Breast epithelium (tissue), 4 donors: ENCODE data around the gene CAMTA1. TPM values are rescaled to one million over a fixed set of nuclear protein-coding genes. Genes with fewer than 3 reads are reported as not detected.

ENCODE experiments used
- DNase-seq, 2 donors: peaks; one replicate each; pipeline ENCODE4 v3.0.0-alpha.2; 2019; ENCODE audit warnings: low spot score in 2 of 2
- H3K27ac ChIP-seq, 2 donors: fragments of 200-600 bp; sonication (generic) in 1 of 2; one replicate each; pipeline ENCODE4 v1.5.1; 2016 to 2019; ENCODE audit warnings: mild to moderate bottlenecking in 1 of 2
- H3K27me3 ChIP-seq, 2 donors: fragments of 200-600 bp; sonication (generic) in 1 of 2; one replicate each; pipeline versions ENCODE4 v1.5.1 to v1.6.0; 2017 to 2019; ENCODE audit warnings: control low read depth in 1 of 2, mild to moderate bottlenecking in 1 of 2
- H3K36me3 ChIP-seq: fragments of 200-600 bp; one replicate; pipeline ENCODE4 v1.5.1; 2019
- H3K4me1 ChIP-seq, 2 donors: fragments of 200-600 bp; sonication (generic); one replicate each; pipeline ENCODE4 v1.5.1; 2016 to 2019; ENCODE audit warnings: control low read depth in 1 of 2
- H3K4me3 ChIP-seq, 3 donors: fragments of 200-600 bp; sonication (generic); 1 replicate in 2 of 3; 2 replicates in 1 of 3; pipeline ENCODE4 v1.5.1; 2016 to 2019; ENCODE audit warnings: mild to moderate bottlenecking in 3 of 3, moderate library complexity in 2 of 3
- H3K9me3 ChIP-seq, 2 donors: fragments of 200-600 bp; sonication (generic) in 1 of 2; one replicate each; pipeline ENCODE4 v1.5.1; 2016 to 2019; ENCODE audit warnings: control low read depth in 1 of 2
- POLR2A ChIP-seq: fragments of 450-650 bp; IDR thresholded peaks from one replicate; pipeline ENCODE4 v1.6.1; 2016; ENCODE audit warnings: antibody characterized with exemption, mild to moderate bottlenecking, moderate library complexity
- POLR2AphosphoS5 ChIP-seq, 3 donors: sonication (generic); formaldehyde crosslinking; IDR thresholded peaks; one replicate each; pipeline ENCODE4 v1.6.1; 2017; ENCODE audit warnings: antibody characterized with exemption in 3 of 3
- intact Hi-C: fragments of 100-400 bp; cut with DNase I; formaldehyde crosslinking; loops from one replicate; pipeline ENCODE4 v1.15.1; 2023; ENCODE audit warnings: low total_unique reads
- total RNA-seq, 3 donors: library from RNA; depleted of rRNA; stranded (reverse); fragments of >200 nt; gene quantifications; one replicate each; pipeline ENCODE4 v1.1.0, GENCODE V29; 2016
- TF ChIP-seq, protein P1 (sequence below), 3 donors: fragments of 450-650 bp; IDR thresholded peaks; one replicate each; pipeline ENCODE4 v1.5.1; 2016 to 2017; ENCODE audit warnings: antibody characterized with exemption in 3 of 3, mild to moderate bottlenecking in 3 of 3, moderate library complexity in 3 of 3

CAMTA1 gene
- total RNA-seq, 3 donors from 2014 or later, result 53.4 to 84.0 (median 61.9) TPM

DNA sequence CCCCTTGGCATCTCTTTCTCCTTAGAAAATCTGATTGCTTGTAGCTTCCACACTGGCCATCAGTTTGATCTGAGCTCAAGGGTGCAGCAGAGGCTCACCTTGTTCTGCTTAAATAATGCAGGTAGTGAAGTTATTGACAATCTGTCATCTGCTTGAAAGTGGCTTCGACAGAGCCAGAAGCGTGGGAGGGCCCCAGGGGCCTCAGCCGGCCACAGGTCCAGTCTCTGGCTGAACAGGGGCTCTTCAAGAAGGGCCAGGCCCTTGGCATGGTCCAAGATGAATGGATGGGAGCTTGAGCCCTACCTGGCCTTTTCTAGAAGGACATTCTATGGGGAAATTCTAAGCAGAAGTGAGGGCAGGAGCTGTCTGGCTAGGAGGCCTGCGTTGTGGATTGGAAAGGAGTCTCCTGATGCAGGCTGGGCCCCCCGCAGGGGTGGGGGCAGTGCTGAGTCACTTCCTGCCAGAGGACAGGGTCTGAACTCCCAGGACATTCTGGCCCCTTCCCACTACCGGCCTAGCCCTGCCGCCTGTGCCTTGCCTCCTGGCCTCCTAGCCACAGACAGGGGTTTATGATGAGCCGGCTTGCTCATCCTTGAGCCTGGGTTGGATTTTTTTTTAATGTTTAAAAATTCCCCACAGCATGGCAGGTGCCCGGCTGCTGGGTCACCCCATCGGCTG is 823.5 kb downstream of the CAMTA1 start:
- Histone ChIP-seq H3K27ac (no peak overlapping the region), H3K9me3 (no peaks in the 10 kb centered on the region), H3K4me1 (no peaks in the 10 kb centered on the region), H3K4me3 (no peak overlapping the region), H3K27me3 (no peaks in the 10 kb centered on the region), H3K36me3 (no peaks in the 10 kb centered on the region)
- TF ChIP-seq, protein P1, sequence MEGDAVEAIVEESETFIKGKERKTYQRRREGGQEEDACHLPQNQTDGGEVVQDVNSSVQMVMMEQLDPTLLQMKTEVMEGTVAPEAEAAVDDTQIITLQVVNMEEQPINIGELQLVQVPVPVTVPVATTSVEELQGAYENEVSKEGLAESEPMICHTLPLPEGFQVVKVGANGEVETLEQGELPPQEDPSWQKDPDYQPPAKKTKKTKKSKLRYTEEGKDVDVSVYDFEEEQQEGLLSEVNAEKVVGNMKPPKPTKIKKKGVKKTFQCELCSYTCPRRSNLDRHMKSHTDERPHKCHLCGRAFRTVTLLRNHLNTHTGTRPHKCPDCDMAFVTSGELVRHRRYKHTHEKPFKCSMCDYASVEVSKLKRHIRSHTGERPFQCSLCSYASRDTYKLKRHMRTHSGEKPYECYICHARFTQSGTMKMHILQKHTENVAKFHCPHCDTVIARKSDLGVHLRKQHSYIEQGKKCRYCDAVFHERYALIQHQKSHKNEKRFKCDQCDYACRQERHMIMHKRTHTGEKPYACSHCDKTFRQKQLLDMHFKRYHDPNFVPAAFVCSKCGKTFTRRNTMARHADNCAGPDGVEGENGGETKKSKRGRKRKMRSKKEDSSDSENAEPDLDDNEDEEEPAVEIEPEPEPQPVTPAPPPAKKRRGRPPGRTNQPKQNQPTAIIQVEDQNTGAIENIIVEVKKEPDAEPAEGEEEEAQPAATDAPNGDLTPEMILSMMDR (IDR thresholded peaks at IDR 0.05), result no peak
- no peak for TF ChIP-seq POLR2A
- TF ChIP-seq POLR2AphosphoS5 (IDR thresholded peaks at IDR 0.05), result no peak
- intact Hi-C loops, result no loop called here
- DNase-seq, result no peak

DNA sequence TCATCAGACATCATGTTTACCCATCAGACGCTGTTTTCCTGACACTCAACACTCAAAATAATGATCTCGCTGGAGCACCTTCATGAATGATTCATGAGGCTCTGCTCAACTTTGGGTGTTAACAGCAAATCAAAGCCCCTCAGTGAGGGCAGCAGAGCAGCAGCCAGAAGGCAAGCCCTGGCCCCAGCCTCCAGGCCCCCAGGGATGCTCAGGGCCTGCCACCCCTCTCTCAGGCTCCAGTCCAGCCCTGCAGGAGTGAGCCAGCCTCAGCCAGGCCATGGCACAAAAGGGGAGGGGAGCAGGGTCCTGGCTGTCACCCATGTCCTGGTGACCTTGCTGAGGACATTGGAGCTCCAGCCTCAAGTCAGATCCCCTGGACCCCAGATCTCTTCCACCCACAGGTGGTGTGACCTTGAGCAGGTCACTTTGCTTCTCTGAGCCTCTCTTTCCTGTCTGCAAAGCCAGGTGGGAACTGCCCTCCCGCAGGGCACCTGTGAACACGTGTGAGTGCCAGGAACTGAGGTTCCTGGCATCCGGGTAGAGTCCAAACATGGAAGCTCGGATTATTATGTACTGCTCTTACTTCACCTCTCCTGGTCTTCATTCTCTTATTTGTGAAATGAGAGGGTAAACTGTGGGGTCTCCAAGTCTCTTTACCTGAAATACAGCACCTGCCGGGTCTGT is 824.2 kb downstream of the CAMTA1 start:
- Histone ChIP-seq H3K27me3 (no peaks in the 10 kb centered on the region), H3K4me3 (no peak overlapping the region), H3K36me3 (no peaks in the 10 kb centered on the region), H3K4me1 (no peaks in the 10 kb centered on the region), H3K9me3 (no peaks in the 10 kb centered on the region), H3K27ac (no peak overlapping the region)
- TF ChIP-seq POLR2AphosphoS5 (IDR thresholded peaks at IDR 0.05) (no peak), POLR2A (no peak)
- TF ChIP-seq, protein P1 (IDR thresholded peaks at IDR 0.05), result no peak
- intact Hi-C loops, result no loop called here
- DNase-seq, result no peak

DNA sequence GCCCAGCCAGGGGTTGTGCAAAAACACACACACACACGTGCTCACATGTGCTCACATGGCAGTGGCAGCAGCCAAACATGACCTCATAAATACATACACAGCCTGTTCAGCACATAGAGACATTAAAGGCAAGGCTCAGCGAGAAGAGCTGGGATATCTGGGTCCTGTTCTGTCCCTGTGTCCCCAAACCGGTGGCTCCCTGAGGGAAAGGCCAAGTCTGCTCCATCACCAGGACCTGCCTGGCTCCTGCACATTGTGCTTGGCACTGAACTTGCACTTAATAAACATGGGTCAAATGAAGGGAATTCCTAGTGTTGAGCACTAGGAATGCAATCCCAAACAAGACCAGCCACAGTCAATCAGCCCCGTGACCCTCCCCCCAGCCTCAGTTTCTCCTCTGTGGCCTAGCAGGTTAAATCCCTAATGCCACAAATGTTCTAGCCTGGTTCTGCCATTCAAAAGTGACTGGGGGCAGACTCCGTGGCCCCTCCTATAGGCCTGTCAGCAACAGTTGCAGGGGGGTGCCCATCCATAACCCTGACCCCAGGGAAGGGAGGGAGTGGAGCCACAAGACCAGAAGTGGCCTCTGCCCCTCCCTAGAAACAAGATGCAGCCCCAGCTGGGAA is 825.0 kb downstream of the CAMTA1 start:
- Histone ChIP-seq H3K27me3 (no peaks in the 10 kb centered on the region), H3K36me3 (no peaks in the 10 kb centered on the region), H3K4me3 (no peak overlapping the region), H3K4me1 (no peaks in the 10 kb centered on the region), H3K9me3 (no peaks in the 10 kb centered on the region), H3K27ac (no peak overlapping the region)
- intact Hi-C loops, result loop anchor here (10.0 kb wide), 1 partner anchor 545 kb away; no protein-coding TSS in a partner anchor
- TF ChIP-seq POLR2A (no peak), POLR2AphosphoS5 (IDR thresholded peaks at IDR 0.05) (no peak)
- TF ChIP-seq, protein P1 (IDR thresholded peaks at IDR 0.05), result no peak
- DNase-seq, result no peak

DNA sequence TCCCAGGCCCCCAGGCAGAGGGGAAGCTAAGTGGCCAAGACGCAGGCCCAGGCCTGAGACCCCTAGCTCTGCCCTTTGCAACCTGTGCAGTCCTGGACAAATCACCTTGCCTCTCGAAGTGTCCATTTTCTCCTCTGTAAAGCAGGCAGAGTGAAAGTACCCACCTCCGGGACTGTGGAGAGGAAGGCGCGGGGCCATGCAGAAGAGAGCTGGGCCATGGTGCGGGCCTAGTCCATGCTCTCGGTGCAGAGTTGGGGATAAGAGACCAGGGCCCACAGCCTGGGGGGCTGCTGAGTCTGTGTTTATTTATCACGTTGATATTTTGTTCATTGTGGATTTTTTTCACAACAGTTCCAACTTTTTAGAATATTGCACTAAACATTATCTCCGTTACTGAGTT is 825.7 kb downstream of the CAMTA1 start:
- H3K9me3 ChIP-seq, result no peaks in the 10 kb centered on the region
- intact Hi-C loops, result loop anchor here (10.0 kb wide), 1 partner anchor 546 kb away; no protein-coding TSS in a partner anchor
- H3K36me3 ChIP-seq, result no peaks in the 10 kb centered on the region
- H3K27me3 ChIP-seq, result no peaks in the 10 kb centered on the region
- TF ChIP-seq POLR2A (no peak), POLR2AphosphoS5 (IDR thresholded peaks at IDR 0.05) (no peak)
- TF ChIP-seq, protein P1 (IDR thresholded peaks at IDR 0.05), result no peak
- DNase-seq, result no peak
- no peaks in the 10 kb centered on the region for H3K4me1 ChIP-seq
- H3K27ac ChIP-seq, result no peak overlapping the region
- no peak overlapping the region for H3K4me3 ChIP-seq
